Kidney (tissue), 14 donors: ENCODE data around the gene GID4. TPM values are rescaled to one million over a fixed set of nuclear protein-coding genes. Genes with fewer than 3 reads are reported as not detected.

Experiments
- DNase-seq, 5 donors: peaks; one replicate each; pipeline ENCODE4 v3.0.0-alpha.2; 2013 to 2020
- FAIRE-seq: peaks from 2 replicates; lab custom pipeline; 2012; peaks lifted over from hg19 to GRCh38; lab: Jason Lieb, UNC
- H3K27ac ChIP-seq, 2 donors: one replicate each; pipeline ENCODE4 v1.7.0; 2013; ENCODE audit warnings: low read depth in 2 of 2, low read length in 2 of 2, inconsistent platforms in 1 of 2
- H3K27me3 ChIP-seq: one replicate; pipeline ENCODE4 v1.7.1; 2013; ENCODE audit warnings: low read length, inconsistent platforms; ENCODE audit not compliant: control insufficient read depth, insufficient read depth
- H3K36me3 ChIP-seq, 3 donors: one replicate each; pipeline versions ENCODE4 v1.7.0 to v1.7.1; 2013; ENCODE audit warnings: low read length in 3 of 3, control low read depth in 1 of 3, inconsistent platforms in 1 of 3; ENCODE audit not compliant: insufficient read depth in 3 of 3, control insufficient read depth in 2 of 3
- H3K4me1 ChIP-seq, 3 donors: one replicate each; pipeline versions ENCODE4 v1.7.0 to v1.7.1; 2013; ENCODE audit warnings: low read length in 3 of 3, inconsistent platforms in 1 of 3, low read depth in 1 of 3; ENCODE audit not compliant: control insufficient read depth in 2 of 3, insufficient read depth in 2 of 3
- H3K4me3 ChIP-seq, 3 donors: one replicate each; pipeline versions ENCODE4 v1.7.0 to v1.8.1; 2013; ENCODE audit warnings: low read length in 3 of 3, control low read depth in 1 of 3, inconsistent platforms in 1 of 3
- H3K9ac ChIP-seq, 3 donors: one replicate each; pipeline versions ENCODE4 v1.7.0 to v1.7.1; 2013; ENCODE audit warnings: low read length in 3 of 3, control low read depth in 1 of 3, inconsistent platforms in 1 of 3
- H3K9me3 ChIP-seq, 3 donors: one replicate each; pipeline versions ENCODE4 v1.7.0 to v1.7.1; 2013; ENCODE audit warnings: low read length in 3 of 3, control low read depth in 1 of 3, inconsistent platforms in 1 of 3; ENCODE audit not compliant: control insufficient read depth in 2 of 3, insufficient read depth in 1 of 3
- CTCF ChIP-seq: IDR thresholded peaks from 3 replicates; pipeline ENCODE4 v1.5.1; 2012; ENCODE audit warnings: mild to moderate bottlenecking, moderate library complexity, borderline replicate concordance; ENCODE audit not compliant: insufficient read depth; ENCODE audit errors: extremely low read depth
- intact Hi-C: fragments of 100-400 bp; cut with DNase I; formaldehyde crosslinking; loops from one replicate; pipeline ENCODE4 v1.11.1; 2022
- polyA plus RNA-seq: library from polyadenylated mRNA; stranded (reverse); fragments of 350-450 nt; fragmentation: Illumina TruSeq; extraction: RNeasy Lipid Tissue Mini Kit (QIAGEN cat#74804); gene quantifications from one replicate; pipeline ENCODE4 v1.2.3, GENCODE V29; 2014; ENCODE audit warnings: low read depth, low replicate concordance; ENCODE audit not compliant: insufficient read depth
- total RNA-seq: library from RNA; stranded (reverse); fragmentation: NEBNext Ultra II Directional; extraction: Animal tissue kit (Norgen Biotek cat#: 25700); gene quantifications from one replicate; pipeline ENCODE4 v1.2.1, GENCODE V29; 2021
- donor health status: control.
- donor health status: control.
- donor health status: control.
- donor health status: control.
- donor health status: control.
- donor health status: DM: yes; HTN: yes; CAD: no.
- donor health status: Normal renal cell carcinoma (clear cell type).

The GID4 gene
- total and polyA plus RNA-seq, 2 donors from 2014 or later = 3.4 to 8.7 TPM

DNA sequence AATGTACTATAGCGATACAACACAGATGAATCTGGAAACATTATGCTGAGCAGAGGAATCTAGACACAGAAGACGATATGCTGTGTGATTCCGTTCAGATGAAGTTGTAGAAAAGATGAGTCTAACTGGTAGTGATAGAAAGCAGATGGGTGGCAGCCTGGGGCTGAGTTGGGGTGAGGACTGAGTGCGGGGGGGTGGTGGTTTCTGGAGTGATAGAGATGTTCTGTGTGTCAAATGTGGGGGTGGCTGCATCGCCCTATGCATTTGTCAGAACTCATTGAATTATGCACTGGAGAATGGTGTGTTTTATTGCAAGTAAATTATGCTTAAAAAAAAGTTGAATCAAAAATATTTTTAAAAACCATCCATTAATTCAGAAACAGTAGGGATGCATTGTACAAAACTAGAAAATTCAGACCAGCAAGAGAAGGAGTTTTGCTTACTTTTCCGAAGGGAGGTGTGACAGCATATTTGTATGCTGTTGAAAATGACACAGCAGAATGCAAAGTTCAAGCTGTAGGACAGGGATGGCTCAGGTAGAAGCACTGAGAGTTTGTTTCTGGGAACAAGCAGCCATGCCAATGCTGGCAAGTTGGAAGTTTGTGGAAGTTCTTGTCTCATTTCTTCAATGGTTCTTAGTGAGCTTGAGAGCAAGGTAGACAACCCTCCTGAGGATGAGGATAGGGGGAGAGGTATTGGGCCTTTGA lies 35.5 kb downstream of the GID4 start:
- H3K4me1 ChIP-seq = peaks cover 0 to 3% (median 0%) of the 10 kb centered on the region in 3 donors
- H3K9ac ChIP-seq = no peak overlapping the region
- no peak overlapping the region for H3K27ac ChIP-seq
- H3K36me3 ChIP-seq = no peaks in the 10 kb centered on the region
- intact Hi-C loops = no loop called here
- H3K27me3 ChIP-seq = no peaks in the 10 kb centered on the region
- H3K9me3 ChIP-seq = no peaks in the 10 kb centered on the region
- FAIRE-seq (no peak), DNase-seq (no peak)
- no peak overlapping the region for H3K4me3 ChIP-seq
- no peak for TF ChIP-seq CTCF

DNA sequence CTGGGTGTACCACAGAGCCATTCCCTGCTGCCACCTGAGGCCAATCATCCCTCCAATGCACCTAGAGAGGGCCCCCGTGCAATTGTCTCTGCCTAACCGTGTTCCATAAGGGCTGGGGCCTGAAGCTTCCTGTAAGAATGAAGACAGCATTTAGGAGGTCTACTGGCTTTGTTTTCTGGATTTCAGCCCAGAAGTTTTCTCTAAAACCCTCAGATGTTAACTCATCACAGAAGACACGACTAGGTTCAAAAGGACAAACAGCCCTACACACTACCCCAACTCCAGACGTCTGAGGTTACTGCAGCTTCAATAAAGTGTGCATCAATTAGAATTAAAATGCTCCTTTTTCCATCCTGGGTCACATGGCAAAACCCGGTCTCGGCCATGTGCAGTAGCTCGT lies 37.7 kb downstream of the GID4 start:
- H3K36me3 ChIP-seq = no peaks in the 10 kb centered on the region
- FAIRE-seq (no peak), DNase-seq (peak in 1 of 5 donors; percentile 51)
- TF ChIP-seq CTCF = no peak
- no peaks in the 10 kb centered on the region for H3K9me3 ChIP-seq
- H3K27me3 ChIP-seq = no peaks in the 10 kb centered on the region
- no peak overlapping the region for H3K27ac ChIP-seq
- H3K9ac ChIP-seq = no peak overlapping the region
- intact Hi-C loops = no loop called here
- no peak overlapping the region for H3K4me3 ChIP-seq
- H3K4me1 ChIP-seq = no peaks in the 10 kb centered on the region

GRCh38 chr17:18079543-18079942 lies 40.3 kb downstream of the GID4 start:
- no peak overlapping the region for H3K9ac ChIP-seq
- no peak overlapping the region for H3K4me3 ChIP-seq
- no peaks in the 10 kb centered on the region for H3K4me1 ChIP-seq
- H3K36me3 ChIP-seq = no peaks in the 10 kb centered on the region
- DNase-seq (no peak), FAIRE-seq (no peak)
- TF ChIP-seq CTCF = no peak
- H3K27me3 ChIP-seq = no peaks in the 10 kb centered on the region
- intact Hi-C loops = no loop called here
- H3K27ac ChIP-seq = no peak overlapping the region
- no peaks in the 10 kb centered on the region for H3K9me3 ChIP-seq
